Measurements from ENCODE around the gene SERPINA9.

SERPINA9 gene

GRCh38 chr14:94461526-94462218 lies 14.3 kb downstream of the SERPINA9 start:
- FAIRE-seq, result no peak

- no peak for FAIRE-seq
Measured at GRCh38 chr14:94460631-94461416, 15.2 kb downstream of the SERPINA9 start.

- FAIRE-seq, result no peak
Measured at GRCh38 chr14:94458558-94459205, 17.3 kb downstream of the SERPINA9 start.

- no peak for FAIRE-seq
Measured at GRCh38 chr14:94458096-94458495, 17.9 kb downstream of the SERPINA9 start.

GRCh38 chr14:94455928-94456327 lies 20.1 kb downstream of the SERPINA9 start:
- peak; percentile 43 for FAIRE-seq

GRCh38 chr14:94451826-94452225 lies 24.2 kb downstream of the SERPINA9 start:
- FAIRE-seq, result no peak

GRCh38 chr14:94451091-94451771 lies 24.8 kb downstream of the SERPINA9 start:
- no peak for FAIRE-seq

- no peak for FAIRE-seq
Measured at GRCh38 chr14:94450722-94451090, 25.3 kb downstream of the SERPINA9 start.

GRCh38 chr14:94449930-94450329 lies 26.1 kb downstream of the SERPINA9 start:
- FAIRE-seq, result no peak

GRCh38 chr14:94448071-94448808 lies 27.8 kb downstream of the SERPINA9 start:
- no peak for FAIRE-seq

- no peak for FAIRE-seq
Measured at GRCh38 chr14:94447206-94447605, 28.8 kb downstream of the SERPINA9 start.

GRCh38 chr14:94446126-94446525 lies 29.9 kb downstream of the SERPINA9 start:
- FAIRE-seq, result no peak

- no peak for FAIRE-seq
Measured at GRCh38 chr14:94445003-94445402, 31.0 kb downstream of the SERPINA9 start.

GRCh38 chr14:94441531-94442205 lies 34.3 kb downstream of the SERPINA9 start:
- no peak for FAIRE-seq

- FAIRE-seq, result no peak
Measured at GRCh38 chr14:94441130-94441529, 34.9 kb downstream of the SERPINA9 start.

GRCh38 chr14:94439453-94440057 lies 36.4 kb downstream of the SERPINA9 start:
- no peak for FAIRE-seq

- FAIRE-seq, result no peak
Measured at GRCh38 chr14:94428610-94429009, 47.4 kb downstream of the SERPINA9 start.

- FAIRE-seq, result no peak
Measured at GRCh38 chr14:94427016-94427613, 48.9 kb downstream of the SERPINA9 start.

- FAIRE-seq, result no peak
Measured at GRCh38 chr14:94426526-94426925, 49.5 kb downstream of the SERPINA9 start.

GRCh38 chr14:94424371-94424770 lies 51.6 kb downstream of the SERPINA9 start:
- FAIRE-seq, result no peak
